Peyer's patch (tissue), 4 donors: ENCODE data around the gene TOPBP1. TPM values are rescaled to one million over a fixed set of nuclear protein-coding genes. Genes with fewer than 3 reads are reported as not detected.

ENCODE experiments used
- DNase-seq, 3 donors: peaks; one replicate each; pipeline ENCODE4 v3.0.0-alpha.2; 2017 to 2019
- H3K27ac ChIP-seq, 4 donors: fragments of 200-600 bp; sonication (generic); one replicate each; pipeline ENCODE4 v1.5.1; 2016 to 2019
- H3K27me3 ChIP-seq, 2 donors: fragments of 200-600 bp; sonication (generic); one replicate each; pipeline ENCODE4 v1.5.1; 2019
- H3K36me3 ChIP-seq, 3 donors: fragments of 200-600 bp; sonication (generic); one replicate each; pipeline ENCODE4 v1.5.1; 2016 to 2019
- H3K4me1 ChIP-seq, 4 donors: fragments of 200-600 bp; sonication (generic); one replicate each; pipeline ENCODE4 v1.5.1; 2016 to 2019
- H3K4me3 ChIP-seq, 4 donors: fragments of 200-600 bp; sonication (generic); 1 replicate in 3 of 4; 2 replicates in 1 of 4; pipeline ENCODE4 v1.5.1; 2016 to 2019; ENCODE audit warnings: mild to moderate bottlenecking in 1 of 4
- H3K9me3 ChIP-seq, 4 donors: fragments of 200-600 bp; sonication (generic); one replicate each; pipeline ENCODE4 v1.5.1; 2016 to 2019; ENCODE audit warnings: mild to moderate bottlenecking in 1 of 4
- CTCF ChIP-seq, 6 experiments: fragments of 450-650 bp in 4 of 6; fragments of 200-600 bp in 2 of 6; sonication (generic) in 1 of 6; IDR thresholded peaks; one replicate each; pipeline ENCODE4 v1.5.1; 2017 to 2019; ENCODE audit warnings: antibody characterized with exemption in 6 of 6, mild to moderate bottlenecking in 3 of 6, moderate library complexity in 1 of 6
- POLR2A ChIP-seq, 2 donors: fragments of 450-650 bp; IDR thresholded peaks; one replicate each; pipeline ENCODE4 v1.5.1; 2017; ENCODE audit warnings: antibody characterized with exemption in 2 of 2, mild to moderate bottlenecking in 2 of 2, moderate library complexity in 2 of 2
- total RNA-seq, 4 donors: library from RNA; depleted of rRNA; stranded (reverse); fragments of >200 nt; gene quantifications; one replicate each; pipeline ENCODE4 v1.1.0, GENCODE V29; 2016

TOPBP1 gene
- total RNA-seq, 4 donors from 2014 or later, result 22.6 to 57.8 (median 40.7) TPM

GRCh38 chr3:133610031-133610430 is 51.7 kb downstream of the TOPBP1 start:
- H3K36me3 ChIP-seq, result peaks cover 0 to 51% (median 0%) of the 10 kb centered on the region in 3 donors
- no peak overlapping the region for H3K27ac ChIP-seq
- TF ChIP-seq POLR2A (IDR thresholded peaks at IDR 0.05) (no peak), CTCF (IDR thresholded peaks at IDR 0.05) (no peak)
- H3K9me3 ChIP-seq, result no peaks in the 10 kb centered on the region
- no peak overlapping the region for H3K4me3 ChIP-seq
- no peaks in the 10 kb centered on the region for H3K27me3 ChIP-seq
- H3K4me1 ChIP-seq, result no peaks in the 10 kb centered on the region
- DNase-seq, result no peak

- Histone ChIP-seq H3K36me3 (peaks cover 0 to 43% (median 0%) of the 10 kb centered on the region in 3 donors), H3K4me1 (no peaks in the 10 kb centered on the region), H3K4me3 (no peak overlapping the region), H3K27ac (no peak overlapping the region), H3K9me3 (no peaks in the 10 kb centered on the region), H3K27me3 (no peaks in the 10 kb centered on the region)
- no peak for TF ChIP-seq POLR2A (IDR thresholded peaks at IDR 0.05)
- no peak for TF ChIP-seq CTCF (IDR thresholded peaks at IDR 0.05)
- DNase-seq, result no peak
Observed at GRCh38 chr3:133608388-133608787, 53.4 kb downstream of the TOPBP1 start.

GRCh38 chr3:133607816-133608215 is 53.9 kb downstream of the TOPBP1 start:
- Histone ChIP-seq H3K27ac (no peak overlapping the region), H3K27me3 (no peaks in the 10 kb centered on the region), H3K9me3 (no peaks in the 10 kb centered on the region), H3K4me3 (no peak overlapping the region), H3K4me1 (no peaks in the 10 kb centered on the region), H3K36me3 (peaks cover 0 to 40% (median 0%) of the 10 kb centered on the region in 3 donors)
- no peak for DNase-seq
- TF ChIP-seq POLR2A (IDR thresholded peaks at IDR 0.05) (no peak), CTCF (IDR thresholded peaks at IDR 0.05) (no peak)

- no peaks in the 10 kb centered on the region for H3K4me1 ChIP-seq
- peaks cover 0 to 31% (median 0%) of the 10 kb centered on the region in 3 donors for H3K36me3 ChIP-seq
- H3K27me3 ChIP-seq, result no peaks in the 10 kb centered on the region
- H3K9me3 ChIP-seq, result no peaks in the 10 kb centered on the region
- TF ChIP-seq CTCF (IDR thresholded peaks at IDR 0.05), result no peak
- no peak for TF ChIP-seq POLR2A (IDR thresholded peaks at IDR 0.05)
- no peak overlapping the region for H3K27ac ChIP-seq
- H3K4me3 ChIP-seq, result no peak overlapping the region
- no peak for DNase-seq
Observed at GRCh38 chr3:133606902-133607301, 54.8 kb downstream of the TOPBP1 start.

GRCh38 chr3:133606342-133606741 is 55.4 kb downstream of the TOPBP1 start:
- no peak for DNase-seq
- H3K27ac ChIP-seq, result no peak overlapping the region
- TF ChIP-seq POLR2A (IDR thresholded peaks at IDR 0.05) (no peak), CTCF (IDR thresholded peaks at IDR 0.05) (no peak)
- H3K9me3 ChIP-seq, result no peaks in the 10 kb centered on the region
- H3K36me3 ChIP-seq, result peaks cover 0 to 26% (median 0%) of the 10 kb centered on the region in 3 donors
- no peak overlapping the region for H3K4me3 ChIP-seq
- H3K27me3 ChIP-seq, result no peaks in the 10 kb centered on the region
- H3K4me1 ChIP-seq, result no peaks in the 10 kb centered on the region

GRCh38 chr3:133600572-133601081 is 61.1 kb downstream of the TOPBP1 start:
- no peak overlapping the region for H3K4me3 ChIP-seq
- H3K27me3 ChIP-seq, result no peaks in the 10 kb centered on the region
- peaks cover 0 to 5% (median 0%) of the 10 kb centered on the region in 3 donors for H3K36me3 ChIP-seq
- no peak for DNase-seq
- TF ChIP-seq CTCF (IDR thresholded peaks at IDR 0.05) (no peak), POLR2A (IDR thresholded peaks at IDR 0.05) (no peak)
- no peaks in the 10 kb centered on the region for H3K9me3 ChIP-seq
- no peaks in the 10 kb centered on the region for H3K4me1 ChIP-seq
- no peak overlapping the region for H3K27ac ChIP-seq
